ENCODE data around the gene VSX2.

VSX2 gene

GRCh38 chr14:74221741-74222140, 17.5 kb upstream of the VSX2 start:
- DNase-seq (ENCODE audit: low read depth in 2 of 2): no peak

GRCh38 chr14:74223016-74223415, 16.2 kb upstream of the VSX2 start:
- DNase-seq (ENCODE audit: low read depth in 2 of 2): no peak

- no peak for DNase-seq (ENCODE audit: low read depth in 2 of 2)
Observed at GRCh38 chr14:74231784-74232183, 7.5 kb upstream of the VSX2 start.

GRCh38 chr14:74235017-74235416, 4.2 kb upstream of the VSX2 start:
- no peak for DNase-seq (ENCODE audit: low read depth in 2 of 2)

DNA sequence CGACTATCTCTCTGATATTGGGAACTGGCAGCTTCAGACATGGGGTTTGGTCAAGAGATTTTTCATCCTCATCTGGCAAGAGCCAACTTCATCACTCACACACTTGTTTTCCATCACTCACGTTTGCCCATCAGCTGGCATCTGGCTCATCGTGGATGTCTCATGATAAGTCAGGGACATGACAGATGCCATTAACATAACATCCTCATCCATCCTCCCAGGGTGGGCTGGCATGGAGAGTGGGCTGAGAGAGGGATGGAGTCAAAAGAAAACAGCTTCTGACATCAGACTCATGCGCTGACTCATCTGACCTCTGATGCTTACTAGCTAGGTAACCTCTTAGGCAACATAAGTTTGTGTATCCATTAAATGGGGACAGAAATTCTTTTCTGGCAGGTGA, 1.8 kb upstream of the VSX2 start:
- DNase-seq (ENCODE audit: low read depth in 2 of 2): no peak

DNA sequence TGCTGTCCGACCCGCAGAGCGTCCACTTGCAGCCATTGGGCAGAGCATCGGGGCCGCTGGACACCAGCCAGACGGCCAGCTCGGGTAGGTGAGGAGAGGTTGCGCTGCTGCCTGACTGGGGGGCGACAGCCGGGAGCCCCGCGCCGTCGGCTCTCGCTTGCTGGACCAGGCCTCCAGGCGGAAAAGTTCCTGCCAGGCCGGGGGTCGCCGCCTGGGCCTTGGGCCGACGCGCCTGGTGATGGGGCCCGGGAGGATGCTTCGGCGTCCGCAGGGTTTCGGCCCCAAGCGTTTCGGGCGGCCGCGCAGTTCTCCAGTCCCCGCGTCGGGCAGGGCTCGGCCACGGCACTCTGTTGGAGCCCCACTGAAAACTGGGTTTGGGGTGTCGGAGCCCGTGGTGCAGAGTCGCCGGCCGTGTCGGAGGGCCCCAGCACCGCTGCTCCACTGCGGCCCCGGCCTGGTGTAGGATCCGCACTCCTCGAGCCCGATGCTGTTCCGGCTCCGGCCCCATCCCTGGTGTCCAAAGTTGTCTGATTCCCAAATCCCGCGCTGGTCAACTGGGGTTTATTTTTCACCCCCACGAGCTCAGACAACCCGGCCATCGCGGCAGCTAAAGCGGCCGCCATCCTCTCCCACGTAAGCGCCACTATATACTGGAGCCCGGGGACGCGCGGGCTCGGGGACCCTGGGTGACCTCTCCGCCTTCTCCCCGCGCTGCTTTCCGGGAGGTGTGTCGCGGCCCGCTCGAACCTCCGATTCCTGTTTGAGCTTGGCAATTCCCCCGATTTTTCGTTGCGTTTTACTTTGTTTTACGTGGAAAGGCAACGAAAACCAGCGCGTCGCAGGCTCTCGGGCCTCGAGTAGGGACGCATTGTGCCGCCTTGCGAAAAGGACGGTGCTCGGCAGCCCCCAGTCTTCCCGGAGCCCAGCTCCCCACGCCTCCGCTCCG, 872 bp downstream of the VSX2 start:
- no peak for DNase-seq (ENCODE audit: low read depth in 2 of 2)

DNA sequence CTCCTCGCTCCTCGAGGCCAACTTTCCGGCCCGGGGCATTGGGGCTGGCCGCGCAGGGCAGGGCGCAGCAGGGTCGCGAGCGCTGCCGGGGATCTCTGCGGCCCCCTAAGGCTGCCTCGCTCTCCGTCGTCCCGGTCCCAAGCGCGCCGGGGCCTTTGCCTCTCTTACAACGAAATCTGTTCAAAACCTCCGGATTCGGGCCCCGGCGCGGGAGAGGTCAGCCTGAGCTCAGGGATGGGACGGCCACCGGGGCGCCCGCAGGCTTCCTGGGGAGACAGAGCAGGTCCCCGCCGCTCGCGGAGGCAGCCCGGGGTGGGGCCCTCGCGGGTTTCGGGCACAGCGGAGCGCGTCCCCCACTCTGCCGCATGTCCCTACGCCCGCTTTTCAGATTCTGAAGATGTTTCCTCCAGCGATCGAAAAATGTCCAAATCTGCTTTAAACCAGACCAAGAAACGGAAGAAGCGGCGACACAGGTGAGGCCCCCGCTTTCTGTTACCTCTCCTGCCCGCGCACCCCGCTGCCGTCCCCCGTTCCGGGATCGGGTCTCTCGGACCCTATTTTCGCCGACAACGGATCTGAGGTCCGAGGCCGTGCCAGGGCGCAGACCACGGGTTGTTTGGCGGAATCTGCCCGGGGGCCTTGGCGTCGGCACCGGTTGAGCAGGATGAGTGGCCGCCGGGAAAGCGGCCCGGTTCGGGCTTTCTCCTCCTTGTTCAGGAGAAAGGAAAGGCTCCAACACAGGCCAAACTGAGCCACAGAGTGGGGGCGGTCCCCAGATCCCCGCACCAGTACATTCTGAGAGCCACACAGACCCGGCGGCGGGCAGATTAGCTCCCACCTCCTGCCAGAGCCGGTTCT, 1.8 kb downstream of the VSX2 start:
- DNase-seq (ENCODE audit: low read depth in 2 of 2): no peak

- DNase-seq (ENCODE audit: low read depth in 2 of 2): no peak
Observed at GRCh38 chr14:74241652-74242017, 2.4 kb downstream of the VSX2 start.

- no peak for DNase-seq (ENCODE audit: low read depth in 2 of 2)
Observed at GRCh38 chr14:74242021-74242779, 3.0 kb downstream of the VSX2 start.

DNA sequence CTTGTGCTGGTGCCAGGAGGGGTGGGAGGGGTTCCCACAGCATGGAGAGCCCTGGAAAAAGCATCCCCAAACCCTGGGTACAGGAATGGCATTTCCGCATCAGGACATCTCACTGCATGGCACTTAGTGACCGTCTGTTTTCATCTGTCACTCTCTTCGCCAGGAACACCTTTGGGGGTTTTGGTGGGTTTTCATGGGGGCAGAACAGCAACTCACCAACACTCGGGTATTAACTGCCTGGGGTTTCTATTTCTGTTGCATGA, 3.5 kb downstream of the VSX2 start:
- DNase-seq (ENCODE audit: low read depth in 2 of 2): no peak

GRCh38 chr14:74243051-74243450, 3.8 kb downstream of the VSX2 start:
- DNase-seq (ENCODE audit: low read depth in 2 of 2): no peak

DNA sequence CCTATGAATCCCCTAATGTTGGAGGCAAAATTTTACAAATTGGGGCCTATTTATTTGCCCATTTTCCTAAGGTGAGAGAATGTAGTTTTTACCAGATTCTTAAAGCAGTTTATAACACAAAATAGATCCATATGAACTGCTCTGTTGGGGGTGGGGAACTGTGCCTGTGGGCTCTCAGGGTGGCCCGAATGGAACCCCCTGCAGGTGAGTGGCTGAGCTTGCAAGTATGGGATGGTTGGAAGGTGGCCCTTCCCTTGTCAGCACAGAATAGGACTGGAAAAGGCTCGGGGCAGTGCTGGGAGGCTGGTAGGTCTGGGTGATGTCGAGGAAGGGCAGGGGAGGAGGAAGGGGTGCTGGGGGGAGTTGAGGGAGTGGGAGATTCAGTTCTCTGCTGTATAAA, 4.9 kb downstream of the VSX2 start:
- DNase-seq (ENCODE audit: low read depth in 2 of 2): no peak

DNA sequence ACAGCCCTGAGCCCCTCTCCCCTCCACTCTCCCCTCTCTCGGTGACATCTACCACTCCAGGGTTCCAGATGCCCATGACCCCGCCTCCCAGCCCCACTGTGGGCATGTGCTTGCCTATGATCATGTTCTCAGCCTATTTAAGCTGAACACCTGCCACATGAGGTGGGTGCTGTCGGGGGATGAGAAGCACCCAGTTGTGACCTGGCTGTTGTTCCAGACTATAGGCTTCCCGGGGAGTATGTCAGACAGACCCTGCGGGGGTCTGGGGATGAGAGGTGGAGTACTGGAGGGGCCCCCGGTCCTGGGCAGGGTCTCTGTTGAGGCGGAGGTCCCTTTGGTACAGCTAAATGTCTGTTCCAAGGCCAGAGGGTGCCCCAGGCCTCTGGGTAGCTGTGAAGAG, 6.0 kb downstream of the VSX2 start:
- DNase-seq (ENCODE audit: low read depth in 2 of 2): no peak

DNA sequence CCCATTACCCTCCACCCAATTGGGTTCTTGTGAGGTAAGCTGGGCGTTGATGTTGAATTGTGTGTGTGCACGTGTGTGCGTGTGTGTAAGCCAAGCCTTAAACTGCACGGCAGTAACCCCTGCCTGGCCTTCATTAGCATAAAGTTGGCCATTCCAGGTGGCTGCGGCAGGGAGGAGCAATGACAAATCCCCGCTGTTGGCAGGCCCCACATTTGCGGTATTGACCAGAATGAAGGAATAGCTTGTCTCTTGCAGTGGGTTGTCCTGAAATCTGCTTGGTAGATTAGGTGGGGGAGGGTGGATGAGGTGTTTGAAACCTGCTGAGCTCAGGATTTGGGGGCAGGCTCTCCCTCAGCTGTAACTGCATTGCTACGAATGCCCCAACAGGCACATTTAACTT, 7.3 kb downstream of the VSX2 start:
- no peak for DNase-seq (ENCODE audit: low read depth in 2 of 2)

DNA sequence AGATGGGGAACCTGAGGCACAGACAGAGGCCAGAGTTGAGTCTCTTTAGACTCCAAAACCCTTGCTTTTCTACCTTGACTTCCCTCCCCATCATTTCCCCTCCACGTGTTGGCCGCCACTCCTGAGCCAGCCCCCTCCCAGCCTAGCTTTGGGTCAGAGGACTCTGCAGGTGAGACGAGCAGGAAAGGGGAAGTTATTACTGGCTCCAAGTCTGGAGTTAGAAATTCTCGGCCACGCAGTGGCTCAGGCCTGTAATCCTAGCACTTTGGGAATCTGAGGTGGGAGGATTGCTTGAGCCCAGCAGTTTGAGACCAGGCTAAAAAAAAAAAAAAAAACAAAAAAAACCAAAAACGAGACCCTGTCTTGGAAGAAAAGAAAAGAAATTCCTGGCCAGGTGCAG, 8.8 kb downstream of the VSX2 start:
- no peak for DNase-seq (ENCODE audit: low read depth in 2 of 2)

DNA sequence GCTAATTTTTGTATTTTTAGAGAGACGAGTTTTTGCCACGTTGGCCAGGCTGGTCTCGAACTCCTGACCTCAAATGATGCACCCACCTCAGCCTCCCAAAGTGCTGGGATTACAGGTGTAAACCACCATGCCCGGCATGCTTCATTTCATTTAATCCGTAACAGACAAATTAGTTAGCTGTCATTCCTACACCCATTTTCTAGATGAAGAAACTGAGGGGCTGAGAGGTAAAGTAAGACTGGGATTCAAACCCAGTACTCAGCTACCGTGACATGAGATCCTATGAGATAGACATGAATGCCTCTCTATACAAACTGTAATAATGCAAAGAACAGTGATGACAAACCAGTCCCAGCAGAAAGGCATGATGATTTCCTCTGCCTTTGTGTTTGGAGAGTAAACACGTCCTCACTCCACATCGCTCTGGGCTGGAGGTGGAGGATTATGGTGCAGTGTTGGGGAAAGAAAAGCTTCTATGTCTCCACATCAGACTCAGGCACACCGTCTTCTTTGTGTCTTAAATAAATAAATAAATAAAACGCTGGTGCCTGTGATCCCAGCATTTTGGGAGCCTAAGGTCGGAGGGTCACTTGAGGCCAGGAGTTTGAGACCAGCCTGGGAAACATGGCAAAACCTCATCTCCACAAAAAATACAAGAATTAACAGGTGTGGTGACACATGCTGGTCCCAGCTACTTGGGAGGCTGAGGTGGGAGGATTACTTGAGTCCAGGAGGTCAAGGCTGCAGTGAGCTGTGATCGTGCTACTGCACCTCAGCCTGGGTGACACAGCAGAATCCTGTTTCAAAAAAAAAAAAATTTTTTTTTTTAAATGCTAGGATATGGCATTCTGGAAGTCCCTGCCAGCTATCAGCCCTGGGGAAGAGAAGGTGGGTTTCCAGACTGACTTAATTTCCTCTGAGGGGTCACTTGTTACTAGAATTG, 10.5 kb downstream of the VSX2 start:
- no peak for DNase-seq (ENCODE audit: low read depth in 2 of 2)

GRCh38 chr14:74255281-74255680, 16.0 kb downstream of the VSX2 start:
- DNase-seq (ENCODE audit: low read depth in 2 of 2): no peak

DNA sequence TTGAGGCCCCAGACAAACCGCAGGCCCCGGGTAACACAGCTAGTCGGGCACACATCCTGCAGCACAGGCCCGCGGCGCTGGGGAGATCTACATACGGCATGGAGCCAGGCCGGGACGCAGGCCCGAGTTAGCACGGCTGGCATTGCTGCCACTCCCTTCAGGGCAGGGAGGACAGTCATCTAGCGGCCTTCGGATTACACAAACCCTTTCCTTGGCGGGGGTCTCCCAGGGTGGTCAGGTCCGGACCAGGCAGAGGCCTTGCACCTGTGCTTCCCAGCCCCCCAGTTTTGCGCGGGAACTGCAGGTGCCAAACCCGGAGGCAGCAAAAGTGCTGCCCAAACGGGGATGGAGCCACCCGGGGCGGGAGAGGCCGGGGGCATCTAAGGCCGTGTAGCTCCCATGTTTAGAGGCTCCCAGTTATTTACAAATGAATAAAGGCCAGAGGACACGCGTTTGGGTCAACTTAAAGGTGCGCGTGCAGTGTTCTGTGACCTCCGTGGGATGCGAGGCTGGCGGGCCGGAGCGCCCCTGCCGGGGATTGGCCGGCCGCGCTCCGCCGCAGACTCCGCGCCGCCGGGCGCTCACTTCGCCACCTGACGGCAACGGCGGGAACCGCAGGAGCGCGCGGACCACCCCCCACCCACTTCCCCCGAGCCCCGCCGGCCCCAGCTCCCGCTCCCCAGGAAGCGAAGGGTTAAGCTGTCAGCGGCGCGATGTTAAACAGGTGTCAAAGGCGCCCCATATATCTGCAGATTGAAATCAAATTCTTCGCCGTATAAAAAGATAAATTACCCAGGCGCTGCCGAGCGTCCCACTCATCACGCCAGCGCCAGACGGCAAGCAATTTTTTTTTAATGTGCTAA, 18.1 kb downstream of the VSX2 start:
- DNase-seq (ENCODE audit: low read depth in 2 of 2): peak; percentile 30 to 47

GRCh38 chr14:74257941-74258763, 18.9 kb downstream of the VSX2 start:
- DNase-seq (ENCODE audit: low read depth in 2 of 2): no peak

DNA sequence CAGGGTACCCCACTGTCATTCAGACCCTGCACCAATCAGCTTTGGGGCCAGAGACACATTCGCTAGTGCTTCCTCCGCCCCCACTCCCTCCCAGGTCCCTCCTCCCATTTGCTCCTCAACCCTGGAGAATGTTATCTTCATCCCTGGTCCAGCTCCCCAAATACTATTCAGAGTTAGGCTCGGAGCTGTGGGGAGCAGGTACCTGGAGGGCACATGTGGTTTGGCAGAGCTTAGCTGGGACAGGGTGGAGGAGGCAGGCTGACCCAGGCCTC, 19.5 kb downstream of the VSX2 start:
- no peak for DNase-seq (ENCODE audit: low read depth in 2 of 2)

All from stimulated activated CD4-positive, alpha-beta T cell treated with anti-CD3 and anti-CD28 coated beads, Interleukin-12 subunit alpha, Interleukin-12 subunit beta, amount 100 ng/mL, for 24 hours (primary cell).